ENCODE results near the gene BNIP3. TPM values are rescaled to one million over a fixed set of nuclear protein-coding genes. Genes with fewer than 3 reads are reported as not detected.
"Not testable (repeated sequence)": the region's sequence is repeated elsewhere in the genome, so short reads cannot be mapped to it uniquely, and the experiment has no call there.

BNIP3 gene
- total and polyA plus RNA-seq, 2 of the 8 experiments (the other 6 are each of a cell fraction or from before 2014, with no cell fraction given) = 25.8 to 58.9 TPM

DNA sequence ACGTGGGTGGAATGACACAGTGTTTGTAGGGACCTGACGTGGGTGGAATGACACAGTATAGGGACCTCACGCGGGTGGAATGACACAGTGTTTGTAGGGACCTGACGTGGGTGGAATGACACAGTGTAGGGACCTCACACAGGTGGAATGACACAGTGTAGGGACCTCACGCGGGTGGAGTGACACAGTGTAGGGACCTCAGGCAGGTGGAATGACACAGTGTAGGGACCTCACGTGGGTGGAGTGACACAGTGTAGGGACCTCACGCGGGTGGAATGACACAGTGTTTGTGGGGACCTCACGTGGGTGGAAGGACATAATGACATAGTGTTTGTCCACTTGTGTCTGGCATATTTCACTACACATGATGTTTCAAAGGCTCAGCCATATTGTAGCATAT lies 61.6 kb downstream of the BNIP3 start (continued):
- TF ChIP-seq BRCA1 (IDR thresholded peaks at IDR 0.05; ENCODE audit: low read depth, low read length) (no peak), SP2 (IDR thresholded peaks at IDR 0.05; ENCODE audit: low read length) (no peak), KDM4A (IDR thresholded peaks at IDR 0.05; ENCODE audit: low read depth, low read length, severe bottlenecking) (no peak)

DNA sequence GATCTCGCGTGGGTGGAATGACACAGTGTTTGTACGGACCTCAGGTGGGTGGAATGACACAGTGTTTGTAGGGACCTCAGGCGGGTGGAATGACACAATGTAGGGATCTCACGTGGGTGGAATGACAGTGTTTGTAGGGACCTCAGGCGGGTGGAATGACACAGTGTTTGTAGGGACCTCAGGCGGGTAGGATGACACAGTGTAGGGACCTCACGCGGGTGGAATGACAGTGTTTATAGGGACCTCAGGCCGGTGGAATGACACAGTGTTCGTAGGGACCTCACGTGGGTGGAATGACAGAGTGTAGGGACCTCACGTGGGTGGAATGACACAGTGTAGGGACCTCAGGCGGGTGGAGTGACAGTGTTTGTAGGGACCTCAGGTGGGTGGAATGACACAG lies 62.3 kb downstream of the BNIP3 start:
- H3K9me3 ChIP-seq (ENCODE audit: insufficient read depth in 2 of 2, low read depth in 1 of 2, low read length in 1 of 2); H2AK5ac ChIP-seq (ENCODE audit: low read depth, low read length); H3K14ac ChIP-seq (ENCODE audit: insufficient read length); H3K4me1 ChIP-seq (replicated peaks in 1 of 4; ENCODE audit: control insufficient read depth in 3 of 4, insufficient read depth in 4 of 4, low read length in 3 of 4); H4K5ac ChIP-seq (ENCODE audit: insufficient read length, low read depth, low read length); H3K4me3 ChIP-seq (ENCODE audit: extremely low read depth in 1 of 4, insufficient read depth in 2 of 4, low read depth in 3 of 4, low read length in 4 of 4); H3K9ac ChIP-seq (replicated peaks in 1 of 4; ENCODE audit: extremely low read depth in 1 of 4, low read depth in 3 of 4, low read length in 3 of 4); H2BK120ac ChIP-seq (replicated peaks; ENCODE audit: low read depth, low read length); H3K27ac ChIP-seq (ENCODE audit: low read depth, low read length); H3K27me3 ChIP-seq (replicated peaks in 1 of 4; ENCODE audit: control insufficient read depth in 3 of 4, extremely low read depth in 1 of 4, insufficient read depth in 3 of 4, low read length in 3 of 4); H2BK20ac ChIP-seq (ENCODE audit: low read length); H4K91ac ChIP-seq (replicated peaks; ENCODE audit: insufficient read length, low read length); H3K23me2 ChIP-seq (ENCODE audit: low read depth, low read length); H2BK5ac ChIP-seq (ENCODE audit: low read depth, low read length); H3K23ac ChIP-seq (ENCODE audit: insufficient read length); H3K4me2 ChIP-seq (ENCODE audit: insufficient read depth in 1 of 2, low read depth in 2 of 2, low read length in 2 of 2); H3K4ac ChIP-seq (replicated peaks; ENCODE audit: insufficient read length, low read depth, low read length); H2BK15ac ChIP-seq (ENCODE audit: low read length); CTCF ChIA-PET (ENCODE audit: partially characterized antibody); H3K36me3 ChIP-seq (ENCODE audit: control insufficient read depth in 2 of 4, insufficient read depth in 4 of 4, low read length in 3 of 4); POLR2A ChIA-PET (ENCODE audit: partially characterized antibody); H2AFZ ChIP-seq (ENCODE audit: low read length); H2BK12ac ChIP-seq (ENCODE audit: low read depth, low read length); H3K56ac ChIP-seq (replicated peaks; ENCODE audit: insufficient read length, low read depth, low read length); H4K8ac ChIP-seq (ENCODE audit: extremely low read depth, insufficient read depth, low read length); DNase-seq (ENCODE audit: low read depth in 1 of 2, low spot score in 2 of 2); H3K18ac ChIP-seq (ENCODE audit: extremely low read depth, low read length); FAIRE-seq: not testable (repeated sequence)
- H3K79me2 ChIP-seq (ENCODE audit: control insufficient read depth in 1 of 2, insufficient read depth in 2 of 2, low read length in 2 of 2) = peaks cover 7 to 76% of the 10 kb centered on the region in 2 experiments
- WGBS, 2 experiments (ENCODE audit: extremely low coverage in 1 of 2, insufficient coverage in 1 of 2, insufficient read length in 1 of 2, insufficient replicate concordance in 2 of 2, low coverage in 1 of 2, low lambda C conversion rate in 2 of 2, missing lambda C conversion rate in 1 of 2) = 83% methylated on average over 1 of the region's 14 CpGs; no CpG with 5 or more reads in 1 of the 2 experiments
- H3K79me1 ChIP-seq (ENCODE audit: low read depth, low read length) = peaks cover 18% of the 10 kb centered on the region
- peaks cover 10 to 18% of the 10 kb centered on the region in 2 experiments for H4K20me1 ChIP-seq (replicated peaks in 1 of 2; ENCODE audit: control insufficient read depth in 1 of 2, insufficient read depth in 2 of 2, low read length in 2 of 2)
